DND-41 (cell line): Measurements from ENCODE around the gene PRKCE.

ENCODE experiments used
- CTCF ChIP-seq: IDR thresholded peaks from 2 replicates; pipeline ENCODE4 v1.5.1; 2012; ENCODE audit warnings: borderline replicate concordance, low read length, moderate library complexity, mild to moderate bottlenecking; ENCODE audit not compliant: poor library complexity, severe bottlenecking; ENCODE audit errors: extremely low read depth
- EZH2 ChIP-seq: IDR thresholded peaks from 3 replicates; pipeline ENCODE4 v1.6.1; 2012; ENCODE audit warnings: borderline replicate concordance, low read depth, mild to moderate bottlenecking, moderate library complexity, low read length, inconsistent platforms; ENCODE audit not compliant: severe bottlenecking

- TF ChIP-seq CTCF = no peak
- no peak for TF ChIP-seq EZH2
These were observed 547.5 kb downstream of the PRKCE start for GRCh38 chr2:46198966-46199365.
